HCT116 (cell line): ENCODE results near the gene LRBA. TPM values are rescaled to one million over a fixed set of nuclear protein-coding genes. Genes with fewer than 3 reads are reported as not detected.

ENCODE experiments used
- ATAC-seq: fragments of 200-7000 bp; cut with Tn5 transposase; 2 replicates; pipeline ENCODE4 v1.9.1; 2020; ENCODE audit warnings: mild to moderate bottlenecking, moderate library complexity
- BruUV-seq: library from RNA; stranded (reverse); fragments of 400-500 nt; replicated peaks from 2 replicates; lab custom pipeline; 2021; lab: Mats Ljungman, UMichigan
- CTCF ChIA-PET: fragments of 300-600 bp; sonication (Branson Sonifier 250); formaldehyde crosslinking; loops from one replicate; lab custom pipeline; 2021; ENCODE audit warnings: antibody characterized with exemption; lab: Charles Lee
- POLR2A ChIA-PET: fragments of 300-600, 350-600 bp; sonication (Branson Sonifier 250); formaldehyde crosslinking; loops from one replicate; lab custom pipeline; 2021; ENCODE audit warnings: antibody characterized with exemption; lab: Charles Lee
- RAD21 ChIA-PET, 2 experiments: fragments of 300-600 bp; sonication (Branson Sonifier 250); formaldehyde crosslinking; loops; one replicate each; lab custom pipeline; 2023; ENCODE audit warnings: low total read pairs in 2 of 2; ENCODE audit not compliant: uncharacterized antibody in 2 of 2, unreplicated experiment in 2 of 2, low non-redundant PET in 1 of 2; lab: Charles Lee
- DNase-seq: peaks from one replicate; pipeline ENCODE4 v3.0.0-alpha.2; 2010; ENCODE audit warnings: low read depth, low spot score
- H2AFZ ChIP-seq: fragments of 200-600 bp; shearing (Covaris generic), sonication (generic); 2 replicates; pipeline ENCODE4 v1.6.1; 2017; ENCODE audit warnings: low read depth, mixed run types, mixed read lengths, antibody characterized with exemption, low read length; ENCODE audit not compliant: poor library complexity, severe bottlenecking
- H3K27ac ChIP-seq: 2 replicates; pipeline ENCODE4 v1.5.1; 2012; ENCODE audit warnings: low read depth, low read length
- H3K27me3 ChIP-seq: fragments of 200-600 bp; sonication (generic); 2 replicates; pipeline ENCODE4 v1.6.1; 2016; ENCODE audit warnings: mixed run types, low read length, mixed read lengths; ENCODE audit not compliant: insufficient read depth
- H3K36me3 ChIP-seq, 2 experiments: fragments of 200-500 bp in 1 of 2; fragments of 200-600 bp in 1 of 2; sonication (Bioruptor generic) in 1 of 2; sonication (generic) in 1 of 2; 2 replicates each; pipeline versions ENCODE4 v1.5.1 to v1.6.1; 2014 to 2016; ENCODE audit warnings: low read length in 2 of 2, inconsistent platforms in 1 of 2, mixed read lengths in 1 of 2, mixed run types in 1 of 2; ENCODE audit not compliant: insufficient read depth in 2 of 2, control insufficient read depth in 1 of 2
- H3K4me1 ChIP-seq, 2 experiments: fragments of 200-600 bp in 1 of 2; sonication (generic) in 1 of 2; 2 replicates each; pipeline versions ENCODE4 v1.5.1 to v1.6.1; 2012 to 2017; ENCODE audit warnings: low read length in 2 of 2, inconsistent platforms in 1 of 2, mild to moderate bottlenecking in 1 of 2, mixed read lengths in 1 of 2, mixed run types in 1 of 2, moderate library complexity in 1 of 2; ENCODE audit not compliant: insufficient read depth in 2 of 2, control insufficient read depth in 1 of 2
- H3K4me2 ChIP-seq: fragments of 200-600 bp; sonication (generic); 2 replicates; pipeline ENCODE4 v1.6.1; 2017; ENCODE audit warnings: mixed run types, low read length, mixed read lengths
- H3K4me3 ChIP-seq, 2 experiments: fragments of 200-600 bp in 1 of 2; sonication (generic) in 1 of 2; replicated peaks in 1 of 2; 2 replicates each; pipeline ENCODE4 v1.5.1; 2011 to 2016; ENCODE audit warnings: low read length in 2 of 2, control low read depth in 1 of 2, low read depth in 1 of 2, mild to moderate bottlenecking in 1 of 2, mixed read lengths in 1 of 2, mixed run types in 1 of 2
- H3K79me2 ChIP-seq: fragments of 200-600 bp; sonication (generic); 2 replicates; pipeline ENCODE4 v1.6.1; 2017; ENCODE audit warnings: mild to moderate bottlenecking, mixed run types, low read length, moderate library complexity, mixed read lengths; ENCODE audit not compliant: insufficient read depth
- H3K9ac ChIP-seq: fragments of 200-600 bp; sonication (generic); 2 replicates; pipeline ENCODE4 v1.6.1; 2016; ENCODE audit warnings: low read length, mixed read lengths
- H3K9me2 ChIP-seq: fragments of 200-600 bp; sonication (generic), shearing (Covaris generic); 2 replicates; pipeline ENCODE4 v1.6.1; 2017; ENCODE audit warnings: mixed run types, mild to moderate bottlenecking, moderate library complexity; ENCODE audit not compliant: insufficient read depth
- H3K9me3 ChIP-seq, 2 experiments: fragments of 200-500 bp in 1 of 2; fragments of 200-600 bp in 1 of 2; sonication (Bioruptor generic) in 1 of 2; sonication (generic) in 1 of 2; 2 replicates each; pipeline ENCODE4 v1.6.1; 2014 to 2017; ENCODE audit warnings: low read length in 2 of 2, mixed read lengths in 2 of 2, inconsistent platforms in 1 of 2, low read depth in 1 of 2, mild to moderate bottlenecking in 1 of 2, mixed run types in 1 of 2, moderate library complexity in 1 of 2; ENCODE audit not compliant: control insufficient read depth in 1 of 2, insufficient read depth in 1 of 2
- H4K20me1 ChIP-seq: fragments of 200-600 bp; sonication (generic), shearing (Covaris generic); 2 replicates; pipeline ENCODE4 v1.6.1; 2017; ENCODE audit warnings: mixed run types, mild to moderate bottlenecking, moderate library complexity; ENCODE audit not compliant: insufficient read depth
- CBX3 ChIP-seq: IDR thresholded peaks from 2 replicates; pipeline ENCODE4 v1.6.1; 2012; ENCODE audit warnings: low read depth
- RAD21 ChIP-seq: IDR thresholded peaks from 2 replicates; pipeline ENCODE4 v1.6.1; 2012; ENCODE audit warnings: low read depth, mild to moderate bottlenecking
- SP1 ChIP-seq: IDR thresholded peaks from 2 replicates; pipeline ENCODE4 v1.6.1; 2012; ENCODE audit warnings: low read depth
- intact Hi-C: fragments of 100-400 bp; cut with micrococcal nuclease; formaldehyde crosslinking; loops from 2 replicates; pipeline ENCODE4 v1.10.0; 2022
- total RNA-seq: library from RNA; stranded (reverse); gene quantifications from one replicate; pipeline ENCODE4 v1.2.1, GENCODE V29; 2021; ENCODE audit not compliant: unreplicated experiment
- TF ChIP-seq, protein P1 (sequence below), 3 experiments: fragments of 200-600 bp in 1 of 3; sonication (generic) in 1 of 3; IDR thresholded peaks in 2 of 3; conservative IDR thresholded peaks in 1 of 3; 2 replicates each; pipeline ENCODE4 v1.5.1; 2012 to 2017; ENCODE audit warnings: low read depth in 2 of 3, low read length in 2 of 3, antibody characterized with exemption in 1 of 3, borderline replicate concordance in 1 of 3, control low read depth in 1 of 3, mild to moderate bottlenecking in 1 of 3, mixed read lengths in 1 of 3, mixed run types in 1 of 3, moderate library complexity in 1 of 3; ENCODE audit not compliant: insufficient read depth in 1 of 3

The LRBA gene
- total RNA-seq, 1 experiment from 2014 or later = 79.8 TPM

DNA sequence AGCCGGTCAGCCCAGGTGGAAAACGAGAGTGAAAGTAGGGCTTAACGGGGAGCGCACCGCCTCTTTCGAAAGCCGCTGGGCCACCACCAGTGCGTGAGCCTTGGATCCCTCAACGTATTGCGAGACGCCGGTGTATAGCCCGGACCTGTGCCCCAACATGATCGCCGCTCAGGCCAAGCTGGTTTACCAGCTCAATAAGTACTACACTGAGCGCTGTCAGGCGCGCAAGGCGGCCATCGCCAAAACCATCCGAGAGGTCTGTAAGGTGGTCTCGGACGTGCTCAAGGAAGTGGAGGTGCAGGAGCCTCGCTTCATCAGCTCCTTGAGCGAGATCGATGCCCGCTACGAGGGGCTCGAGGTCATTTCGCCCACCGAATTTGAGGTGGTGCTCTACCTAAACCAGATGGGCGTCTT, 432.2 kb downstream of the LRBA start (continued):
- TF ChIP-seq, protein P1, sequence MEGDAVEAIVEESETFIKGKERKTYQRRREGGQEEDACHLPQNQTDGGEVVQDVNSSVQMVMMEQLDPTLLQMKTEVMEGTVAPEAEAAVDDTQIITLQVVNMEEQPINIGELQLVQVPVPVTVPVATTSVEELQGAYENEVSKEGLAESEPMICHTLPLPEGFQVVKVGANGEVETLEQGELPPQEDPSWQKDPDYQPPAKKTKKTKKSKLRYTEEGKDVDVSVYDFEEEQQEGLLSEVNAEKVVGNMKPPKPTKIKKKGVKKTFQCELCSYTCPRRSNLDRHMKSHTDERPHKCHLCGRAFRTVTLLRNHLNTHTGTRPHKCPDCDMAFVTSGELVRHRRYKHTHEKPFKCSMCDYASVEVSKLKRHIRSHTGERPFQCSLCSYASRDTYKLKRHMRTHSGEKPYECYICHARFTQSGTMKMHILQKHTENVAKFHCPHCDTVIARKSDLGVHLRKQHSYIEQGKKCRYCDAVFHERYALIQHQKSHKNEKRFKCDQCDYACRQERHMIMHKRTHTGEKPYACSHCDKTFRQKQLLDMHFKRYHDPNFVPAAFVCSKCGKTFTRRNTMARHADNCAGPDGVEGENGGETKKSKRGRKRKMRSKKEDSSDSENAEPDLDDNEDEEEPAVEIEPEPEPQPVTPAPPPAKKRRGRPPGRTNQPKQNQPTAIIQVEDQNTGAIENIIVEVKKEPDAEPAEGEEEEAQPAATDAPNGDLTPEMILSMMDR (IDR thresholded peaks at IDR 0.05 in 2 of 3, conservative IDR thresholded peaks at IDR 0.05 in 1 of 3; ENCODE audit: borderline replicate concordance in 1 of 3, insufficient read depth in 1 of 3, low read depth in 2 of 3, low read length in 2 of 3) = no peak

DNA sequence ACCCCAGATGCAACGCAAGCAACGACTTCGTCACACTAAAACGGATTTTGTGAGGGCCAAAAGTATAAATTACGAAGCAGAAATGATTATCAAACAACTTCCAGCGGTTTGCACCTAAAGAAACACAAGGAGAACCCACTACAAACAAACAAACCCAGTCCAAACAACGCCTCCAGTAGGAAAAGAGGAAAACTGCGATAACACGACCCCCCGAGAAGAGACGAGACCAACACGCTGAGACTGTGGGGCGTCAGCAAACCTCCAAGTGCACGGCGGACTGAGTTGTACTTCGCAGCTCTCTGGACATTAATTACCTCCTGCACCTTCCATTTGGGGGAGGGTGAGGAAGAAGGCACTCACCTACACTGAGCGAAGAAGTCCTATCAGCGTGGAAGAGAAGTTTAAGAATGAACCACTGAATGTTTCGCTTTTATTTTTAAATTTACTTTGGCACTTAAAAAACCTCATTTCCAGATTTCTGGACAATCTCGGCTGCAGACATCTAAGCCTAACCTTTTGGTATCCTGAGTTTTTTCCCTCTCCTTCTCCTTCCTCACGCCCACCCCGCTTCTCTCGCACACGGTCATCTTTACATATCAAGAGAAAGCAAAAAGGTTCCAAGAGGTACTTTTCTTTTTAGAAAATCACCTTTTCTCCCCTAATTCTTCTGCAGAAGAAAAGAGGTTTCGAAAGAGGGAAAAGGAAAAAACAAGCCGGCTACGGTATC, 432.8 kb downstream of the LRBA start, which contains the start of gene MAB21L2:
Gene MAB21L2, plus strand, starts transcription at position 6 of the 727 bp plus-strand sequence. CDS start 879 bp downstream, outside the sequence.
- no peak within 1 kb of the TSS for H3K4me3 ChIP-seq
- DNase-seq (no peak), ATAC-seq (no peak)
- TF ChIP-seq CBX3 (no peak), SP1 (no peak), RAD21 (no peak)
- TF ChIP-seq, protein P1 (IDR thresholded peaks at IDR 0.05 in 2 of 3, conservative IDR thresholded peaks at IDR 0.05 in 1 of 3; ENCODE audit: borderline replicate concordance in 1 of 3, insufficient read depth in 1 of 3, low read depth in 2 of 3, low read length in 2 of 3) = no peak
- no peaks in the 10 kb centered on the region for H3K27me3 ChIP-seq
- H3K79me2 ChIP-seq = no peaks in the 10 kb centered on the region
- POLR2A ChIA-PET = interaction anchor here (0.6 kb wide), 1 partner anchor 9 kb away, joined by 5 read pairs; no protein-coding TSS in a partner anchor
- no peaks in the 10 kb centered on the region; a peak in 1 of 4 replicates for H3K36me3 ChIP-seq
- H2AFZ ChIP-seq = no peak within 1 kb of the TSS
- RAD21 ChIA-PET = interaction anchor here in 1 of 2 experiments (0.6 kb wide), 1 partner anchor 25 kb away, joined by 5 read pairs; no protein-coding TSS in a partner anchor
- H3K4me1 ChIP-seq = no peaks in the 10 kb centered on the region
- no peak within 1 kb of the TSS for H3K27ac ChIP-seq
- no peaks in the 10 kb centered on the region for H4K20me1 ChIP-seq
- intact Hi-C loops = no loop called here
- H3K9me3 ChIP-seq = no peaks in the 10 kb centered on the region
- CTCF ChIA-PET = no interaction called here
- no TSS peak for BruUV-seq
- H3K9me2 ChIP-seq = no peaks in the 10 kb centered on the region
- no peak within 1 kb of the TSS for H3K4me2 ChIP-seq
- H3K9ac ChIP-seq = no peak within 1 kb of the TSS
